Activated T-cell treated with anti-CD3 and anti-CD28 coated beads for 48 hours (primary cell): ENCODE measurements around the gene RAB24.
"Not testable (repeated sequence)": the region's sequence is repeated elsewhere in the genome, so short reads cannot be mapped to it uniquely, and the experiment has no call there.

Experiments used
- DNase-seq: peaks from one replicate; pipeline ENCODE4 v3.0.0-alpha.2; 2020; ENCODE audit warnings: low read depth

RAB24 gene

DNA sequence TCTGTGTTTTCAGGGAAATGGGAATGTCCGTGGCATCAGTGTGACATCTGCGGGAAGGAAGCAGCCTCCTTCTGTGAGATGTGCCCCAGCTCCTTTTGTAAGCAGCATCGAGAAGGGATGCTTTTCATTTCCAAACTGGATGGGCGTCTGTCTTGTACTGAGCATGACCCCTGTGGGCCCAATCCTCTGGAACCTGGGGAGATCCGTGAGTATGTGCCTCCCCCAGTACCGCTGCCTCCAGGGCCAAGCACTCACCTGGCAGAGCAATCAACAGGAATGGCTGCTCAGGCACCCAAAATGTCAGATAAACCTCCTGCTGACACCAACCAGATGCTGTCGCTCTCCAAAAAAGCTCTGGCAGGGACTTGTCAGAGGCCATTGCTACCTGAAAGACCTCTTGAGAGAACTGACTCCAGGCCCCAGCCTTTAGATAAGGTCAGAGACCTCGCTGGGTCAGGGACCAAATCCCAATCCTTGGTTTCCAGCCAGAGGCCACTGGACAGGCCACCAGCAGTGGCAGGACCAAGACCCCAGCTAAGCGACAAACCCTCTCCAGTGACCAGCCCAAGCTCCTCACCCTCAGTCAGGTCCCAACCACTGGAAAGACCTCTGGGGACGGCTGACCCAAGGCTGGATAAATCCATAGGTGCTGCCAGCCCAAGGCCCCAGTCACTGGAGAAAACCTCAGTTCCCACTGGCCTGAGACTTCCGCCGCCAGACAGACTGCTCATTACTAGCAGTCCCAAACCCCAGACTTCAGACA, 9.5 kb downstream of the RAB24 start:
- no peak for DNase-seq

DNA sequence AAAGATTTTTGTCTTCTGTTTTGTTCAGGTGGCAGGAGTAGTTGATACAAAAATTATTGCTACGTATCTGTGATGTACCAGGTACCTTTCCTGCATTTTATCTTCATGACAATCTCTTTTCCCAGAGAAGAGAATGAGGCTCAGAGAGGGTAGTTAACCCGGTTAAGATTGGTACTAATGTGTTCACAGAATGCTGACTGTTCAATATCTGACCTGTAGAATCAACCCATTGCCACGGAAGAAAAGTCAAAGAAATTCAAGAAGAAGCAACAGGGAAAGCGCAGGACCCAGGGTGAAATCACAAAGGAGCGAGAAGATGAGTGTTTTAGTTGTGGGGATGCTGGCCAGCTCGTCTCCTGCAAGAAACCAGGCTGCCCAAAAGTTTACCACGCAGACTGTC, 11.8 kb downstream of the RAB24 start:
- no peak for DNase-seq

DNA sequence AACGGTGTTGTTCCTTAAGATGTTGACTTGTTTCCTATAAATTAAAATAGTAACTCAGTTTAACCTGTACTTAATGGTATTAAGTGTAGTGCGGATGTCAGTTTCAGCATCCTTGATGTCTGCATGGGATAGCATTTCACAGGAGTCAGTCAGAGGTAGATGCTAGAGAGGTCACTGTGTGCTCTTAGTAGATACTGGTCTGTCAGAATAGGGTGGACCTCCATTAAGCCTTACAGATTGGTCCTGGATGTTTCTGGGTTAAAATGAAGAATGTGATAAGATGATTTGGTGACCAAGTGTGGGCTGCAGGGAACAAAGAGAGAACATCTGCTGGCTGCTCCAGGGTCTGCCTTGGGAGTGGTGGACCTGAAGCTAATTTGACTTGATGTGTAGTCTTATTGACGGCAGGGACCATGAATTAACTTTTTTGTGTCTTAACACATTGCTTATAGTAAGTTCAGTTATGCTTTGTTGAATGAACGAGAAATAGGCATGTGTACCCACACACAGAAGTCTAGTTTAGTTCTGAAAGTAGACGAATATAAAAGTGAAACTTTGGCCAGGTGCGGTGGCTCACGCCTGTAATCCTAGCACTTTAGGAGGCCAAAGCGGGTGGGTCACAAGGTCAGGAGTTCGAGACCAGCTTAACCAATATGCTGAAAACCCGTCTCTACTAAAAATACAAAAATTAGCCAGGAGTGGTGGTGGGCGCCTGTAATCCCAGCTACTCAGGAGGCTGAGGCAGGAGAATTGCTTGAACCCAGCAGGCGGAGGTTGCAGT, 12.5 kb downstream of the RAB24 start:
- DNase-seq = no peak

DNA sequence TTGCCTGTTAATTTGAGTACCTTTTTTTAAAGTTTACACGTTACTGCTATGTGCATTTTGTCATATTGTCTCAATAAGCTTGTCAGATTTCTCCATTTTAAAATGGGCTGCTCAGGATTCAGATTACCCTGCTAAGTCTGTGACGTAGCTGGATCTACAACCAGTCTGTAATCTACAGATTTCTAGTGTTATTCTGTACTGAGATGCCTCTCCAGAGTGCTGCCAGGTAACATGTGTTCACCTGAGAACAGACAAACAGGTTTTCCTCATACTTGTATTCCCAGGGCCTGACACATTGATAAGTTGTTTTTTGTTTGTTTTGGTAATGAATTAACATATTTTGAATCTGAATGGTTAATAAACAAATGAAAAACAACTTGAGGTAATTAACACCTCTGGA, 15.3 kb downstream of the RAB24 start:
- no peak for DNase-seq

- DNase-seq = no peak
Observed at GRCh38 chr5:177276886-177277285, 26.6 kb downstream of the RAB24 start.

DNA sequence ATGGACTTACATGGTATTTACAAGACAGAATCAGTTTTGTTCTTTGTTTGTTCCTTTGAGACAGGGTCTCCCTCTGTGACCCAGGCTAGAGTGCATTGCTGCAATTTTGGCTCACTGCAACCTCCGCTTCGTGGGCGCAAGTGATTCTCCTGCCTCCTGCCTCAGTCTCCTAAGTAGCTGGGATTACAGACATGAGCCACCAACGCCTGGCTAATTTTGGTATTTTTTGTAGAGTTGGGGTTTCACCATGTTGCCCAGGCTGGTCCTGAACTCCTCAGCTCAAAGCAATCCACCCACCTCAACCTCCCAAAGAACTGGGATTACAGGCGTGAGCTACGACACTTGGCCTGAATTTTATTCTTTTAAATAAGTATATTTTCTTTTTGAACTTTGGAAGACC, 27.6 kb downstream of the RAB24 start:
- no peak for DNase-seq

- no peak for DNase-seq
Observed at GRCh38 chr5:177271113-177271512, 32.4 kb downstream of the RAB24 start.

DNA sequence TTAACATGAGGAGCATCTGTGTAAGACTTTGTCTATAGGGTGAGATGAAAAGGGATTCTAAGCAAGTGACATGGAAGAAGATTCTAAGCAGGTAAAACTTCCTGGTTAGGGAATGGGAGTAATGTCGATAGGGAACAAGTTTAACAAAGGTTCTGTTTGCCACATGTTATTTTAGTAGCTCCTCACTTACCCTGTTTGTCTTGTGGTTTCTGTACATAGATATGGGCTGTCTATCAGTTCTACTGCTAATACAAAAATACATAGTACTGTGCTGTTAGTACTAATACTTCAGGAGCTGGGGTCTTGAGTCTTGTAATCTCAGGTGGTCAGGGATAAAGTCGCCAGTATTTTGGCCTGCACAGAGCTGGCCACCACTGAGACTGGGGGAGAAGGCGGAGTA, 32.9 kb downstream of the RAB24 start:
- no peak for DNase-seq

DNA sequence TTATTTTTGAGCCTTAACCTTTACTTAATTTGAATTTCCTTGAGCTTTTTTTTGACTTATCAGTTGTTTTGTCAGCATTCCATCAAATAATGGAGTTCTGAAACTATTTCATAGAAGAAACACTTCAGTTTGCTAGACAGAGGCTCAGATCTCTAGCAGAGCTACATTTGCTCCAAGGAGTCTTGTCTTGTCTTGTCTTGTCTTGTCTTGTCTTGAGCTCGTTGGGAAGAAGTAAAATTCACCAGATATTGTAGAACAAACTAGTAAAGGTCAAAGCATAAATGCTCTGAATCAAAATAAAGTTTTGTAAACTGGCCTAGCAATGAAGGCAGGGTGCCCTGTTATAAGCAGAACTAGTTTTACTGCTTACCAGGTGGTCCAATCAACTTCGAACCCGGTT, 33.5 kb downstream of the RAB24 start:
- no peak for DNase-seq

DNA sequence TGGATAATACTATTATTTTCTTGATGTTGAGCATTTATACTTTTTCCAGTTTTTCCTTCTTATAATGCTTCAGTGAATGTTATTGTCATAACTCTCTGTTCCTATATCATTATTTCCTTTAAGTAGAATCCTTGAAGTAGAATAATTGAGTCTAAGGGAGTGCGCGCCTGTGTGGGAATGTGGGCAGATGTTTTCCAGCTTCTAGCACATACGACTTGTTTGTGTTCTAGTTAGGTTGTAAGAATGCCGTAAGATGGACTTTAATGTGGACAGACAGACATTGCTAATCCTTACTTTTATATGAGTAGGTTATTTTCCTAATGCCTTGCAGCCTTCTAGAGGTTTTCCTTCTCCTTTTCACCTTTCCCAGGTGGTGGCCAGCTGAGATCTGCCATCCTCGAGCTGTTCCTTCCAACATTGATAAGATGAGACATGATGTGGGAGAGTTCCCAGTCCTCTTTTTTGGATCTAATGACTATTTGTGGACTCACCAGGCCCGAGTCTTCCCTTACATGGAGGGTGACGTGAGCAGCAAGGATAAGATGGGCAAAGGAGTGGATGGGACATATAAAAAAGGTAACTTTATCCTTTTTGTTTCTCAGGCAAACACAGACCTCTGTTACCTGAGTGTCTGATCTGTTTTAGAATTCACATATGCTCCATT, 34.2 kb downstream of the RAB24 start:
- DNase-seq = no peak

DNA sequence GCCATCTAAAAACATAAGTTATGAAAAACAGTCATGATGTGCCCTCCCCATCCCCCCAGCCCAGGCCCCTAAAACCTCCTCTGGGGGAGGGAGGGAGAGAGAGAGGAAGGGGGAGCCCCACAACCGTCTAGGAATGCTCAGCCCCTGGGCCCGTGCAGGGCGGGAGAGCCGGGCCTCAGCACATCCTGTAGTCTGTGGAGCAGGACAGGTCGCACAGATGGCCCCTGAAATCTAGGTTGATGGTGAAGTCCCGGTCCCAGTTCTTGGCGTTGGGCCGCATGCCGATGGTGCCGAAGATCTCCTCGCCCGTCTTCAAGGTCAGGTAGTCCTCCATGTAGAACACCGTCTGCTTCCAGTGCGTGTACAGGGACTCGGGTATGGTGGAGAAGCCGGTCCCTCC, 38.1 kb downstream of the RAB24 start:
- DNase-seq = no peak

GRCh38 chr5:177264178-177264577, 39.3 kb downstream of the RAB24 start:
- no peak for DNase-seq

DNA sequence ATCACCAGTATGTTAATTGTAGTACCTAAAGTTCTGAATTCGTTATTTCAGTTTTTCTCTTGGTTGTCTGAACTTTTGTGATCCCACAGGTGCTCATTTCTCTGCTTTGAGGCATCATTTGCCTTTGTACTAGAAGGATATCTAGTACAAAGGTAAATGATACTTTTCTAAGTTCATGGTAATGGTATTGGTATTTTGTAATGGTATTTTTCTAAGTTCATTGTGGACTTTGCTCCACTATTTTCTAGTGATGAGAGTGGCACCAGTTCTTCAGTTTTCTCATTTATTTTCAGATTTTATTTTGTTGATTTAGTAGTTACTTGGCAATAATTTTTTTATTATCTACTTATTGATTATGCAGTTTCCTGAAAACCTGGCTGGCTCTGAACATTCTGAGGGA, 42.0 kb downstream of the RAB24 start:
- DNase-seq = no peak

DNA sequence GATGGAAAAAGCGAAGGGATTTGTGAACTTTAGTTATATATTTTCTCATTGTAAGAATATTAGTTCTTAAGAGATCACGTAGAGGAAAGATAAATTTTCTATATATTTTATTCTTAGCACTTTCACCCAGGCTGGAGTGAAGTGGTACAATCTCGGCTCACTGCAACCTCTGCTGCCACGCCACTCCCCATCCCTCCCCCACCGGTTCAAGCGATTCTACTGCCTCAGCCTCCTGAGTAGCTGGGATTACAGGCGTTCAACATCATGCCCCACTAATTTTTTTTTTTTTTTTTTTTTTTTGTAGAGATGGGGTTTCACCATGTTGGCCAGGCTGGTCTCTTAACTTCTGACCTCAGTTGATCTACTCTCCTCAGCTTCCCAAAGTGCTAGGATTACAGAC, 42.6 kb downstream of the RAB24 start:
- no peak for DNase-seq

- not testable (repeated sequence) for DNase-seq
Observed at GRCh38 chr5:177258711-177259110, 44.8 kb downstream of the RAB24 start.

DNA sequence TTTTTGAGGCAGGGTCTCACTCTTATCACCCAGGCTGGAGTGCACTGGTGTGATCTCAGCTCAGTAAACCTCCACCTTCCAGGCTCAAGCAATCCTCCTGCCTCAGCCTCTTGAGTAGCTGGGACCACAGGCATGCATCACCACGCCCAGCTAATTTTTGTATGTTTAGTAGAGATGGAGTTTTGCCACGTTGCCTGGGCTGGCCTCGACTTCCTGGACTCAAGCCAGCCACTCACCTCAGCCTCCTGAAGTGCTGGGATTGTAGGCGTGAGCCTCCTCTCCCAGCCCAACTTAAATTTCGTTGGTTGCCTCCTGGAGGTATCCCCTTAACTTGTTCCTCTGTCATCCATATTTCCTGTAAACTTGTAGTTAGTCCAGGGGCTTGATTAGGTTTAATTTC, 47.2 kb downstream of the RAB24 start:
- DNase-seq = no peak

DNA sequence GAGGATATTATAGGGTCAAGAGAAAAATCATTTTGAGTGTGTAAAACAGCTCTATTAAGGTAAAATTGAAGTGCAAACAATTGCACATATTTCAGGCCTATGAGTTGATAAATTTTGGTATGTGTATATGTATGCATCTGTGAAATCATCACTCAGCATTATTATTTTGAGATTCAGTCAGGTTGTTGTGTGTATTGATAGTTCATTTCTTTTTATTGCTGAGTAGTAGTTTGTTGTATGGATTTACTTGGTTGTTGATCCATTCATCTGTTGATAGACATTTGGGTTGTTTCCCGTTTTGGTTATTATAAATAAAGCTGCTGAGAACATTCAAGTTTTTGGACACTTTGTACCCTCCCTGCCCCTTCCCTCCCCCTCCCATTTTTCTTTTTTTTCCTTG, 50.3 kb downstream of the RAB24 start:
- no peak for DNase-seq
